Testis (tissue), 3 donors: Measurements from ENCODE around the gene NEAT1. TPM values are rescaled to one million over a fixed set of nuclear protein-coding genes. Genes with fewer than 3 reads are reported as not detected.

ENCODE experiments used
- DNase-seq: peaks from one replicate; pipeline ENCODE4 v3.0.0-alpha.2; 2019
- H3K27ac ChIP-seq, 2 donors: fragments of 200-600 bp; sonication (generic); one replicate each; pipeline ENCODE4 v1.5.1; 2019
- H3K27me3 ChIP-seq: fragments of 200-600 bp; sonication (generic); one replicate; pipeline ENCODE4 v1.5.1; 2019
- H3K36me3 ChIP-seq: fragments of 200-600 bp; sonication (generic); one replicate; pipeline ENCODE4 v1.5.1; 2017; ENCODE audit warnings: low read depth; ENCODE audit errors: missing control alignments
- H3K4me1 ChIP-seq: fragments of 200-600 bp; sonication (generic); one replicate; pipeline ENCODE4 v1.5.1; 2019
- H3K4me3 ChIP-seq, 2 donors: fragments of 200-600 bp; sonication (generic); one replicate each; pipeline ENCODE4 v1.5.1; 2017 to 2019
- H3K9me3 ChIP-seq: fragments of 200-600 bp; sonication (generic); one replicate; pipeline ENCODE4 v1.5.1; 2017
- CTCF ChIP-seq, 3 experiments: fragments of 450-650 bp in 2 of 3; fragments of 200-600 bp in 1 of 3; sonication (generic) in 1 of 3; IDR thresholded peaks; one replicate each; pipeline ENCODE4 v1.5.1; 2016 to 2019; ENCODE audit warnings: antibody characterized with exemption in 3 of 3, mild to moderate bottlenecking in 2 of 3, moderate library complexity in 1 of 3
- POLR2A ChIP-seq: fragments of 450-650 bp; IDR thresholded peaks from one replicate; pipeline ENCODE4 v1.6.1; 2017; ENCODE audit warnings: antibody characterized with exemption, mild to moderate bottlenecking, moderate library complexity
- WGBS, 2 donors: methylation state at CpG; one replicate each; pipeline ENCODE4 v1.1.5; 2018; 5-methylcytosine and 5-hydroxymethylcytosine counted together
- intact Hi-C: fragments of 100-400 bp; cut with DNase I; formaldehyde crosslinking; loops from one replicate; pipeline ENCODE4 v1.15.1; 2023; ENCODE audit warnings: low total_unique reads
- polyA plus RNA-seq: library from polyadenylated mRNA; stranded (reverse); fragments of 350-450 nt; fragmentation: Illumina TruSeq; extraction: RNeasy Lipid Tissue Mini Kit (QIAGEN cat#74804); gene quantifications from one replicate; pipeline ENCODE4 v1.2.3, GENCODE V29; 2014; ENCODE audit warnings: low read depth, low replicate concordance; ENCODE audit not compliant: insufficient read depth
- total RNA-seq, 2 donors: library from RNA; depleted of rRNA; stranded (reverse); fragments of >200 nt; gene quantifications; one replicate each; pipeline ENCODE4 v1.2.3, GENCODE V29; 2016

NEAT1 gene
- total and polyA plus RNA-seq, 3 donors from 2014 or later, result 189 to 243 (median 230) TPM

GRCh38 chr11:65424205-65425104 lies 1.9 kb downstream of the NEAT1 start:
- Histone ChIP-seq H3K27me3 (no peaks in the 10 kb centered on the region), H3K9me3 (no peaks in the 10 kb centered on the region), H3K27ac (peak overlapping the region; percentile 94 to 96), H3K36me3 (no peaks in the 10 kb centered on the region), H3K4me1 (peaks cover 37% of the 10 kb centered on the region), H3K4me3 (peak overlapping the region; percentile 86 to 93)
- 2% methylated on average over 18 of the region's 18 CpGs for WGBS, 2 donors
- intact Hi-C loops, result loop anchor here (5.0 kb wide), 1 partner anchor 73 kb away; the partner anchor contains the start of gene MALAT1
- TF ChIP-seq POLR2A (no peak), CTCF (IDR thresholded peaks at IDR 0.05) (no peak)
- peak; percentile 33 for DNase-seq

GRCh38 chr11:65425105-65425970 lies 2.7 kb downstream of the NEAT1 start:
- H3K36me3 ChIP-seq, result no peaks in the 10 kb centered on the region
- intact Hi-C loops, result no loop called here
- 10 to 11% methylated on average over 9 of the region's 9 CpGs for WGBS, 2 donors
- peak; percentile 42 for DNase-seq
- no peaks in the 10 kb centered on the region for H3K9me3 ChIP-seq
- peak overlapping the region; percentile 86 to 93 for H3K4me3 ChIP-seq
- no peaks in the 10 kb centered on the region for H3K27me3 ChIP-seq
- TF ChIP-seq CTCF (IDR thresholded peaks at IDR 0.05), result peak in 2 of 3 experiments; percentile 18 to 29
- TF ChIP-seq POLR2A, result no peak
- H3K4me1 ChIP-seq, result peaks cover 36% of the 10 kb centered on the region
- peak overlapping the region; percentile 94 to 96 for H3K27ac ChIP-seq

- DNase-seq, result peak; percentile 17
- WGBS, 2 donors, result 22 to 23% methylated on average over 9 of the region's 9 CpGs
- H3K4me3 ChIP-seq, result peak overlapping the region; percentile 86 to 93
- H3K4me1 ChIP-seq, result peaks cover 27% of the 10 kb centered on the region
- TF ChIP-seq CTCF (IDR thresholded peaks at IDR 0.05) (no peak), POLR2A (no peak)
- H3K9me3 ChIP-seq, result no peaks in the 10 kb centered on the region
- intact Hi-C loops, result no loop called here
- H3K36me3 ChIP-seq, result no peaks in the 10 kb centered on the region
- peak overlapping the region; percentile 94 to 96 for H3K27ac ChIP-seq
- no peaks in the 10 kb centered on the region for H3K27me3 ChIP-seq
Measured at GRCh38 chr11:65425971-65426838, 3.6 kb downstream of the NEAT1 start.

DNA sequence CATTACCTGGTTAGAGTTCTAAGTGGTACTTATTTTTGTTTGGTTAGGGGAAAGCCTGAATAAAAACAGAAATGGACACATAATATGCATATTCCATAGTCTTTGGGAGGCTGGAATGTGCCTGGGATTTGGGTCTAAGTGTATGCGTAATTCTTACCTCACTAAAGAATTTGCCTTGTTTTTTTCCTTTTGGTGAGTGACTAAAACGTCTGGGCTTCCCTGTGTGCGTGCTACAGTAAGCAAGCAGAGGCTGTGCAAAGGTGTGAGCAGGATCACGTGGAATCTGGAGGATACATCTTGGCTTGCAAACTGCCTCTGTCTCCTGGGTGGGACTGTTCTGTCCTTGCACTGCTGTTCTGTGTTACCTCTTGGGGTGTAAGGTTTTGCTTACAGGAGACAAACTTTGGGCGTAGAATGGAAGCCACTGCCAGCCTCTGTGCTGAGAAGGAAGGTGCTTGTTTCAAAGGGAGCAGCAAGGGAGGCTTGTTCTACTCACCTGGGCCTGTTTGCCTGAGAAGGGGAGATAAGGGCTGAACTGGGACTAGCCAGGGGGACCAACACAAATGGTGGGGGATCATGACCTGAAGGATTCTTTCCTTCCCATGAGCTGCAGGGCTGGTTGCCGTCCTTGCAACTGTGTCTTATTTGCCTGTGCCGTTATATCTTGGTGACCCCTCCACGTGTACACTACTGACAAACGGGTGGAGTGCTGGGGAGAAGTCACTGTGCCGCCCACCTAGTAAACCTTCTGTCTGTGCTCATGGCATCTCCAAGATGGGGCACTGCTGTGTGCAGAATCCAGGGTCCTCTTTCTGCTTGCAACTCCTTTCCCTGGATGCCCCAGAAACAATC lies 4.5 kb downstream of the NEAT1 start:
- 24 to 48% methylated on average over 7 to 10 of the region's 10 CpGs for WGBS, 2 donors
- Histone ChIP-seq H3K9me3 (no peaks in the 10 kb centered on the region), H3K27me3 (no peaks in the 10 kb centered on the region), H3K4me1 (peaks cover 30% of the 10 kb centered on the region), H3K4me3 (peak overlapping the region; percentile 86 to 93), H3K27ac (peak overlapping the region; percentile 94 to 96), H3K36me3 (no peaks in the 10 kb centered on the region)
- no peak for TF ChIP-seq POLR2A
- TF ChIP-seq CTCF (IDR thresholded peaks at IDR 0.05), result no peak
- intact Hi-C loops, result no loop called here
- DNase-seq, result peak; percentile 48
